WTC11 (cell line): Measurements from ENCODE around the gene B3GALNT2. TPM values are rescaled to one million over a fixed set of nuclear protein-coding genes. Genes with fewer than 3 reads are reported as not detected.

ENCODE experiments used
- ATAC-seq: fragments of 200-7000 bp; cut with Tn5 transposase; 2 replicates; pipeline ENCODE4 v1.10.0; 2021; ENCODE audit warnings: mild to moderate bottlenecking, moderate library complexity
- CTCF ChIA-PET: fragments of 300-600 bp; sonication (Branson Sonifier 250); formaldehyde crosslinking; loops from one replicate; lab custom pipeline; 2021; ENCODE audit warnings: antibody characterized with exemption; lab: Charles Lee
- POLR2A ChIA-PET: fragments of 350-600 bp; sonication (Branson Sonifier 250); formaldehyde crosslinking; loops from one replicate; lab custom pipeline; 2021; ENCODE audit warnings: antibody characterized with exemption; lab: Charles Lee
- DNase-seq: peaks from one replicate; pipeline ENCODE4 v3.0.0; 2021; ENCODE audit warnings: low spot score
- H3K27ac Mint-ChIP-seq: 2 replicates; pipeline ENCODE4 v1.8.0; 2021; ENCODE audit warnings: mixed read lengths
- H3K27me3 Mint-ChIP-seq: 2 replicates; pipeline ENCODE4 v1.8.0; 2021; ENCODE audit warnings: low read depth, mild to moderate bottlenecking, moderate library complexity, mixed read lengths
- H3K36me3 Mint-ChIP-seq: 2 replicates; pipeline ENCODE4 v1.8.0; 2021; ENCODE audit warnings: mixed read lengths
- H3K4me1 Mint-ChIP-seq: 2 replicates; pipeline ENCODE4 v1.8.0; 2022; ENCODE audit warnings: mixed read lengths
- H3K4me3 Mint-ChIP-seq: 2 replicates; pipeline ENCODE4 v1.8.0; 2021; ENCODE audit warnings: mild to moderate bottlenecking, moderate library complexity, mixed read lengths
- H3K9me3 Mint-ChIP-seq: 2 replicates; pipeline ENCODE4 v1.8.0; 2021; ENCODE audit warnings: mixed read lengths
- IRF2 ChIP-seq: sonication (generic); formaldehyde crosslinking; IDR thresholded peaks from 2 replicates; pipeline ENCODE4 v1.8.0; 2022; ENCODE audit warnings: low read depth, missing genetic modification reagents, borderline replicate concordance
- KAT7 ChIP-seq: sonication (generic); formaldehyde crosslinking; IDR thresholded peaks from 2 replicates; pipeline ENCODE4 v1.8.1; 2023; ENCODE audit warnings: missing genetic modification reagents, mild to moderate bottlenecking, borderline replicate concordance
- MYBL2 ChIP-seq: sonication (generic); formaldehyde crosslinking; IDR thresholded peaks from 2 replicates; pipeline ENCODE4 v1.8.1; 2023; ENCODE audit warnings: mild to moderate bottlenecking, moderate library complexity, missing genetic modification reagents
- NFE2L1 ChIP-seq: sonication (generic); formaldehyde crosslinking; IDR thresholded peaks from 2 replicates; pipeline ENCODE4 v1.8.1; 2023; ENCODE audit warnings: missing genetic modification reagents
- NR3C1 ChIP-seq: sonication (generic); formaldehyde crosslinking; conservative IDR thresholded peaks from 2 replicates; pipeline ENCODE4 v1.8.1; 2023; ENCODE audit warnings: low read depth, mild to moderate bottlenecking, missing genetic modification reagents
- RORB ChIP-seq: fragments of 250-450 bp; sonication (Bioruptor Pico); IDR thresholded peaks from 2 replicates; pipeline ENCODE4 v1.9.0; 2021; ENCODE audit warnings: mild to moderate bottlenecking
- TCF7 ChIP-seq: sonication (generic); formaldehyde crosslinking; IDR thresholded peaks from 2 replicates; pipeline ENCODE4 v1.8.0; 2022; ENCODE audit warnings: mild to moderate bottlenecking, low read depth, missing genetic modification reagents, moderate library complexity
- ZNF121 ChIP-seq: sonication (generic); formaldehyde crosslinking; IDR thresholded peaks from 2 replicates; pipeline ENCODE4 v1.8.0; 2023; ENCODE audit warnings: missing genetic modification reagents
- ZNF138 ChIP-seq: sonication (generic); formaldehyde crosslinking; conservative IDR thresholded peaks from 2 replicates; pipeline ENCODE4 v1.8.1; 2022; ENCODE audit warnings: mild to moderate bottlenecking, moderate library complexity, missing genetic modification reagents
- ZNF416 ChIP-seq: fragments of 250-450 bp; sonication (Bioruptor Pico); IDR thresholded peaks from 2 replicates; pipeline ENCODE4 v1.9.0; 2021; ENCODE audit warnings: mild to moderate bottlenecking, inconsistent platforms
- ZNF671 ChIP-seq: fragments of 250-450 bp; sonication (Bioruptor Pico); IDR thresholded peaks from 2 replicates; pipeline ENCODE4 v1.8.0; 2021; ENCODE audit warnings: mild to moderate bottlenecking
- total RNA-seq: library from RNA; stranded (reverse); gene quantifications from 3 replicates; pipeline ENCODE4 v1.2.3, GENCODE V29; 2021
- TF ChIP-seq, protein P1 (sequence below): fragments of 250-450 bp; sonication (Bioruptor Pico); conservative IDR thresholded peaks from 2 replicates; pipeline ENCODE4 v1.9.0; 2021; ENCODE audit warnings: mild to moderate bottlenecking
- TF ChIP-seq, protein P2 (sequence below): sonication (generic); formaldehyde crosslinking; IDR thresholded peaks from 2 replicates; pipeline ENCODE4 v1.8.1; 2023; ENCODE audit warnings: mild to moderate bottlenecking, missing genetic modification reagents, moderate library complexity
- TF ChIP-seq, protein P3 (sequence below): sonication (generic); formaldehyde crosslinking; IDR thresholded peaks from 2 replicates; pipeline ENCODE4 v1.8.0; 2022; ENCODE audit warnings: mild to moderate bottlenecking, missing genetic modification reagents
- TF ChIP-seq, protein P4 (sequence below): sonication (generic); formaldehyde crosslinking; IDR thresholded peaks from 2 replicates; pipeline ENCODE4 v1.8.0; 2022; ENCODE audit warnings: mild to moderate bottlenecking, missing genetic modification reagents
- TF ChIP-seq, protein P5 (sequence below): fragments of 250-450 bp; sonication (Bioruptor Pico); IDR thresholded peaks from 2 replicates; pipeline ENCODE4 v1.9.0; 2021; ENCODE audit warnings: mild to moderate bottlenecking, borderline replicate concordance
- TF ChIP-seq, protein P6 (sequence below): sonication (generic); formaldehyde crosslinking; IDR thresholded peaks from 2 replicates; pipeline ENCODE4 v1.8.1; 2023; ENCODE audit warnings: mild to moderate bottlenecking, missing genetic modification reagents
- TF ChIP-seq, protein P7 (sequence below): sonication (generic); formaldehyde crosslinking; IDR thresholded peaks from 2 replicates; pipeline ENCODE4 v1.8.0; 2023; ENCODE audit warnings: missing genetic modification reagents, mild to moderate bottlenecking, borderline replicate concordance

B3GALNT2 gene
- total RNA-seq, 1 experiment from 2014 or later: 41.7 TPM

DNA sequence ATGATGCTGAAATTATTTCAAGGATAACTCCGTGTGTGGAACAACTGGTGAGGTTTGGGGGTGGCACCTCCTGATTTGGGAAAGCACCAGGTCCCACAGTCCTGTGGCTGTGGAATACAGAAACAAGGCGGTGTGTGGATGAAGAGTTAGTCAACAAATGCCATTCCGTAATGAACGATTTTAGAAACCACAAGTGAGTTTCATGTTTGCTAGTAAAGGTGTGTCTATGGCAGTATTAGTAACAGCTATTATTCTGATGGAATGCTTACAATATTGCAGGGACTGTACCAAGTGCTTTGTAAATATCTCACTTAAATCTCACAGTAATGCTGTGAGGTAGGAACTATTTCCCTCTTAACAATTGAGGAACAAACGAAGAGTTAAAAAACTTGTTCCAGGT, 53.8 kb downstream of the B3GALNT2 start:
- H3K27me3 Mint-ChIP-seq: no peaks in the 10 kb centered on the region
- H3K9me3 Mint-ChIP-seq: no peaks in the 10 kb centered on the region
- H3K36me3 Mint-ChIP-seq: peaks cover 51% of the 10 kb centered on the region
- DNase-seq (no peak), ATAC-seq (no peak)
- POLR2A ChIA-PET: no interaction called here
- H3K4me1 Mint-ChIP-seq: no peaks in the 10 kb centered on the region; the same call in 1 of the 2 replicates
- peak overlapping the region; percentile 82 for H3K27ac Mint-ChIP-seq
- H3K4me3 Mint-ChIP-seq: no peak overlapping the region
- CTCF ChIA-PET: interaction anchor here (0.9 to 1.5 kb wide), 4 partner anchors 13 to 251 kb away, joined by 3 to 7 read pairs (median 4); partner anchors contain the start of gene B3GALNT2
- TF ChIP-seq RORB (CRISPR knock-in tag) (no peak), ZNF138 (CRISPR knock-in tag) (no peak)

DNA sequence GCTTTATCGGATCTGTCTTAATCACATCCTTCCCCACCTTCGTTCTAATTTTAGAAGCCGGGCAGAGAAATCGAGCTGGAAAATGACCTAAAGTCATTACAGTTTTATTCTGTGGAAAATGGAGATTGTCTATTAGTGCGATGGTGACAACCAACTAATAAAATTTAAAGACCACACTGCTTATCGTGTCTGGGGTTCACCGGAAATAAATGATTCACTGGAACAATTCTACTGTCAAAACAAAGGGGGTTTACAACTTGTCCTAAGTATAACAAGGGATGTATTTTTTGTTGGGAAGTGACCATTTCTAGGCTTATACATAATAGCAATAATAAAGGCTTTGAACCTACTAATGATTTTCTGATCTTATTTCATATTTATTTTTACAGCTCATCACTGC, 55.6 kb downstream of the B3GALNT2 start:
- CTCF ChIA-PET: no interaction called here
- ATAC-seq: no peak

More for the DNA sequence above, 55.6 kb downstream of the B3GALNT2 start:
- Mint-ChIP-seq H3K4me1 (no peaks in the 10 kb centered on the region; the same call in 1 of the 2 replicates), H3K27ac (no peak overlapping the region), H3K27me3 (no peaks in the 10 kb centered on the region), H3K4me3 (no peak overlapping the region), H3K9me3 (no peaks in the 10 kb centered on the region), H3K36me3 (peaks cover 57% of the 10 kb centered on the region)
- no peak for DNase-seq
- POLR2A ChIA-PET: no interaction called here
- TF ChIP-seq, protein P1, sequence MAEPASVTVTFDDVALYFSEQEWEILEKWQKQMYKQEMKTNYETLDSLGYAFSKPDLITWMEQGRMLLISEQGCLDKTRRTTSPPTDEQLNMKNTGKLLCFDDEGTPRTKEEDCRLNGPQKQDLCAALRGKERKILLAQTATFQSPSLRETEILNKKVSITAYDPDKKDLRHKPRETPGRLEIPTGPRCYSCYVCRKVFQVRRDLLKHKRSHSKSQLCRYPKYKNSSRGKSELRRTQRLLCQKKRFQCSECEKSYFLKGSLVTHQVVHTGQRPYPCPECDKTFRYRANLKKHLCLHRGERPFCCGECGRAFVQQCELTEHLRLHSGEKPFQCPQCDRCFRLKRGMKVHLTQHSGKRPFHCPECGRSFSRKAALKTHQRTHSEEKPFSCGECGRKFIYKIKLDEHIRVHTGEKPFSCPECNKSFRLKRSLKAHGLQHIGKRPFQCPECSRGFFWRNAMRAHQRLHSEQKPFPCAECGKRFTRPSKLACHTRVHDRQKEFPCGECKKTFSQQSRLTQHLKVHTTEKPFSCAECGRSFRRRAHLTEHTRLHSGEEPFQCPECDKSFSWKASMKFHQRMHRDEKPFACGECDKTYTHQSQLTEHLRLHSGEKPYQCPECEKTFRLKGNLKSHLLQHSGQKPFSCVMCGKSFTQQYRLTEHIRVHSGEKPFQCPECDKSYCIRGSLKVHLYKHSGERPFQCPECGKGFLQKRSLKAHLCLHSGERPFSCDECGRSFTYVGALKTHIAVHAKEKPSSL (CRISPR knock-in tag): no peak
- no peak for TF ChIP-seq ZNF671 (CRISPR knock-in tag)
- TF ChIP-seq MYBL2 (CRISPR knock-in tag): no peak
- no peak for TF ChIP-seq ZNF416 (CRISPR knock-in tag)
- TF ChIP-seq NR3C1 (CRISPR knock-in tag): no peak
- TF ChIP-seq, protein P2, sequence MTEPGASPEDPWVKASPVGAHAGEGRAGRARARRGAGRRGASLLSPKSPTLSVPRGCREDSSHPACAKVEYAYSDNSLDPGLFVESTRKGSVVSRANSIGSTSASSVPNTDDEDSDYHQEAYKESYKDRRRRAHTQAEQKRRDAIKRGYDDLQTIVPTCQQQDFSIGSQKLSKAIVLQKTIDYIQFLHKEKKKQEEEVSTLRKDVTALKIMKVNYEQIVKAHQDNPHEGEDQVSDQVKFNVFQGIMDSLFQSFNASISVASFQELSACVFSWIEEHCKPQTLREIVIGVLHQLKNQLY (CRISPR knock-in tag): no peak
- TF ChIP-seq, protein P3, sequence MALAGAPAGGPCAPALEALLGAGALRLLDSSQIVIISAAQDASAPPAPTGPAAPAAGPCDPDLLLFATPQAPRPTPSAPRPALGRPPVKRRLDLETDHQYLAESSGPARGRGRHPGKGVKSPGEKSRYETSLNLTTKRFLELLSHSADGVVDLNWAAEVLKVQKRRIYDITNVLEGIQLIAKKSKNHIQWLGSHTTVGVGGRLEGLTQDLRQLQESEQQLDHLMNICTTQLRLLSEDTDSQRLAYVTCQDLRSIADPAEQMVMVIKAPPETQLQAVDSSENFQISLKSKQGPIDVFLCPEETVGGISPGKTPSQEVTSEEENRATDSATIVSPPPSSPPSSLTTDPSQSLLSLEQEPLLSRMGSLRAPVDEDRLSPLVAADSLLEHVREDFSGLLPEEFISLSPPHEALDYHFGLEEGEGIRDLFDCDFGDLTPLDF: no peak
- TF ChIP-seq KAT7 (CRISPR knock-in tag): no peak
- no peak for TF ChIP-seq IRF2
- TF ChIP-seq NFE2L1: no peak
- TF ChIP-seq, protein P4, sequence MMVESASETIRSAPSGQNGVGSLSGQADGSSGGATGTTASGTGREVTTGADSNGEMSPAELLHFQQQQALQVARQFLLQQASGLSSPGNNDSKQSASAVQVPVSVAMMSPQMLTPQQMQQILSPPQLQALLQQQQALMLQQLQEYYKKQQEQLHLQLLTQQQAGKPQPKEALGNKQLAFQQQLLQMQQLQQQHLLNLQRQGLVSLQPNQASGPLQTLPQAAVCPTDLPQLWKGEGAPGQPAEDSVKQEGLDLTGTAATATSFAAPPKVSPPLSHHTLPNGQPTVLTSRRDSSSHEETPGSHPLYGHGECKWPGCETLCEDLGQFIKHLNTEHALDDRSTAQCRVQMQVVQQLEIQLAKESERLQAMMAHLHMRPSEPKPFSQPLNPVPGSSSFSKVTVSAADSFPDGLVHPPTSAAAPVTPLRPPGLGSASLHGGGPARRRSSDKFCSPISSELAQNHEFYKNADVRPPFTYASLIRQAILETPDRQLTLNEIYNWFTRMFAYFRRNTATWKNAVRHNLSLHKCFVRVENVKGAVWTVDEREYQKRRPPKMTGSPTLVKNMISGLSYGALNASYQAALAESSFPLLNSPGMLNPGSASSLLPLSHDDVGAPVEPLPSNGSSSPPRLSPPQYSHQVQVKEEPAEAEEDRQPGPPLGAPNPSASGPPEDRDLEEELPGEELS (CRISPR knock-in tag): no peak
- TF ChIP-seq ZNF121: no peak
- TF ChIP-seq, protein P5, sequence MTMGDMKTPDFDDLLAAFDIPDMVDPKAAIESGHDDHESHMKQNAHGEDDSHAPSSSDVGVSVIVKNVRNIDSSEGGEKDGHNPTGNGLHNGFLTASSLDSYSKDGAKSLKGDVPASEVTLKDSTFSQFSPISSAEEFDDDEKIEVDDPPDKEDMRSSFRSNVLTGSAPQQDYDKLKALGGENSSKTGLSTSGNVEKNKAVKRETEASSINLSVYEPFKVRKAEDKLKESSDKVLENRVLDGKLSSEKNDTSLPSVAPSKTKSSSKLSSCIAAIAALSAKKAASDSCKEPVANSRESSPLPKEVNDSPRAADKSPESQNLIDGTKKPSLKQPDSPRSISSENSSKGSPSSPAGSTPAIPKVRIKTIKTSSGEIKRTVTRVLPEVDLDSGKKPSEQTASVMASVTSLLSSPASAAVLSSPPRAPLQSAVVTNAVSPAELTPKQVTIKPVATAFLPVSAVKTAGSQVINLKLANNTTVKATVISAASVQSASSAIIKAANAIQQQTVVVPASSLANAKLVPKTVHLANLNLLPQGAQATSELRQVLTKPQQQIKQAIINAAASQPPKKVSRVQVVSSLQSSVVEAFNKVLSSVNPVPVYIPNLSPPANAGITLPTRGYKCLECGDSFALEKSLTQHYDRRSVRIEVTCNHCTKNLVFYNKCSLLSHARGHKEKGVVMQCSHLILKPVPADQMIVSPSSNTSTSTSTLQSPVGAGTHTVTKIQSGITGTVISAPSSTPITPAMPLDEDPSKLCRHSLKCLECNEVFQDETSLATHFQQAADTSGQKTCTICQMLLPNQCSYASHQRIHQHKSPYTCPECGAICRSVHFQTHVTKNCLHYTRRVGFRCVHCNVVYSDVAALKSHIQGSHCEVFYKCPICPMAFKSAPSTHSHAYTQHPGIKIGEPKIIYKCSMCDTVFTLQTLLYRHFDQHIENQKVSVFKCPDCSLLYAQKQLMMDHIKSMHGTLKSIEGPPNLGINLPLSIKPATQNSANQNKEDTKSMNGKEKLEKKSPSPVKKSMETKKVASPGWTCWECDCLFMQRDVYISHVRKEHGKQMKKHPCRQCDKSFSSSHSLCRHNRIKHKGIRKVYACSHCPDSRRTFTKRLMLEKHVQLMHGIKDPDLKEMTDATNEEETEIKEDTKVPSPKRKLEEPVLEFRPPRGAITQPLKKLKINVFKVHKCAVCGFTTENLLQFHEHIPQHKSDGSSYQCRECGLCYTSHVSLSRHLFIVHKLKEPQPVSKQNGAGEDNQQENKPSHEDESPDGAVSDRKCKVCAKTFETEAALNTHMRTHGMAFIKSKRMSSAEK (CRISPR knock-in tag): no peak
- no peak for TF ChIP-seq TCF7 (CRISPR knock-in tag)
- TF ChIP-seq, protein P6, sequence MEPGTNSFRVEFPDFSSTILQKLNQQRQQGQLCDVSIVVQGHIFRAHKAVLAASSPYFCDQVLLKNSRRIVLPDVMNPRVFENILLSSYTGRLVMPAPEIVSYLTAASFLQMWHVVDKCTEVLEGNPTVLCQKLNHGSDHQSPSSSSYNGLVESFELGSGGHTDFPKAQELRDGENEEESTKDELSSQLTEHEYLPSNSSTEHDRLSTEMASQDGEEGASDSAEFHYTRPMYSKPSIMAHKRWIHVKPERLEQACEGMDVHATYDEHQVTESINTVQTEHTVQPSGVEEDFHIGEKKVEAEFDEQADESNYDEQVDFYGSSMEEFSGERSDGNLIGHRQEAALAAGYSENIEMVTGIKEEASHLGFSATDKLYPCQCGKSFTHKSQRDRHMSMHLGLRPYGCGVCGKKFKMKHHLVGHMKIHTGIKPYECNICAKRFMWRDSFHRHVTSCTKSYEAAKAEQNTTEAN (CRISPR knock-in tag): no peak
- TF ChIP-seq ZNF138 (CRISPR knock-in tag): no peak
- TF ChIP-seq, protein P7, sequence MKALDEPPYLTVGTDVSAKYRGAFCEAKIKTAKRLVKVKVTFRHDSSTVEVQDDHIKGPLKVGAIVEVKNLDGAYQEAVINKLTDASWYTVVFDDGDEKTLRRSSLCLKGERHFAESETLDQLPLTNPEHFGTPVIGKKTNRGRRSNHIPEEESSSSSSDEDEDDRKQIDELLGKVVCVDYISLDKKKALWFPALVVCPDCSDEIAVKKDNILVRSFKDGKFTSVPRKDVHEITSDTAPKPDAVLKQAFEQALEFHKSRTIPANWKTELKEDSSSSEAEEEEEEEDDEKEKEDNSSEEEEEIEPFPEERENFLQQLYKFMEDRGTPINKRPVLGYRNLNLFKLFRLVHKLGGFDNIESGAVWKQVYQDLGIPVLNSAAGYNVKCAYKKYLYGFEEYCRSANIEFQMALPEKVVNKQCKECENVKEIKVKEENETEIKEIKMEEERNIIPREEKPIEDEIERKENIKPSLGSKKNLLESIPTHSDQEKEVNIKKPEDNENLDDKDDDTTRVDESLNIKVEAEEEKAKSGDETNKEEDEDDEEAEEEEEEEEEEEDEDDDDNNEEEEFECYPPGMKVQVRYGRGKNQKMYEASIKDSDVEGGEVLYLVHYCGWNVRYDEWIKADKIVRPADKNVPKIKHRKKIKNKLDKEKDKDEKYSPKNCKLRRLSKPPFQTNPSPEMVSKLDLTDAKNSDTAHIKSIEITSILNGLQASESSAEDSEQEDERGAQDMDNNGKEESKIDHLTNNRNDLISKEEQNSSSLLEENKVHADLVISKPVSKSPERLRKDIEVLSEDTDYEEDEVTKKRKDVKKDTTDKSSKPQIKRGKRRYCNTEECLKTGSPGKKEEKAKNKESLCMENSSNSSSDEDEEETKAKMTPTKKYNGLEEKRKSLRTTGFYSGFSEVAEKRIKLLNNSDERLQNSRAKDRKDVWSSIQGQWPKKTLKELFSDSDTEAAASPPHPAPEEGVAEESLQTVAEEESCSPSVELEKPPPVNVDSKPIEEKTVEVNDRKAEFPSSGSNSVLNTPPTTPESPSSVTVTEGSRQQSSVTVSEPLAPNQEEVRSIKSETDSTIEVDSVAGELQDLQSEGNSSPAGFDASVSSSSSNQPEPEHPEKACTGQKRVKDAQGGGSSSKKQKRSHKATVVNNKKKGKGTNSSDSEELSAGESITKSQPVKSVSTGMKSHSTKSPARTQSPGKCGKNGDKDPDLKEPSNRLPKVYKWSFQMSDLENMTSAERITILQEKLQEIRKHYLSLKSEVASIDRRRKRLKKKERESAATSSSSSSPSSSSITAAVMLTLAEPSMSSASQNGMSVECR (CRISPR knock-in tag): no peak
